ENCODE measurements around the gene LIN54. TPM values are rescaled to one million over a fixed set of nuclear protein-coding genes. Genes with fewer than 3 reads are reported as not detected.
A peak's percentile ranks its signal among the peaks of the same experiment; 100 is the strongest.

LIN54 gene
- total and polyA plus RNA-seq, 2 of the 13 experiments (the other 11 are each of a cell fraction or from before 2014, with no cell fraction given), result 25.2 to 32.9 TPM

GRCh38 chr4:83010522-83011318, at the start of gene LIN54 (continued):
- TF ChIP-seq YY1 (IDR thresholded peaks at IDR 0.05; ENCODE audit: insufficient read depth, insufficient replicate concordance, low read depth, low read length) (peak; percentile 85), TFAP4 (IDR thresholded peaks at IDR 0.05; ENCODE audit: borderline replicate concordance, low read depth) (peak; percentile 72; the same call in 1 of the 2 replicates), ZNF205 (CRISPR knock-in tag; IDR thresholded peaks at IDR 0.05) (no peak), E2F5 (CRISPR knock-in tag; conservative IDR thresholded peaks at IDR 0.05) (peak; percentile 77), SIN3B (IDR thresholded peaks at IDR 0.05; ENCODE audit: low read length) (peak; percentile 89)

- Histone ChIP-seq H3K27ac (ENCODE audit: extremely low read length, insufficient read depth, low read length) (no peak overlapping the region), H3K4me3 (replicated peaks in 1 of 3; ENCODE audit: insufficient read depth in 1 of 3, low read depth in 2 of 3, low read length in 3 of 3) (no peak overlapping the region), H3K79me2 (ENCODE audit: insufficient read depth, low read length) (no peaks in the 10 kb centered on the region), H3K4me2 (ENCODE audit: low read depth, low read length) (no peak overlapping the region), H4K20me1 (ENCODE audit: insufficient read depth, low read length) (no peaks in the 10 kb centered on the region), H3K9ac (ENCODE audit: insufficient read depth, low read depth, low read length) (no peak overlapping the region), H3K36me3 (replicated peaks in 1 of 2; ENCODE audit: control insufficient read depth in 1 of 2, insufficient read depth in 2 of 2, low read length in 2 of 2) (peaks cover 7 to 40% of the 10 kb centered on the region in 2 experiments; a peak in 3 of 5 replicates), H3K9me3 (ENCODE audit: low read length) (no peaks in the 10 kb centered on the region), H2AFZ (ENCODE audit: low read length) (no peak overlapping the region), H3K27me3 (ENCODE audit: control insufficient read depth in 1 of 2, insufficient read depth in 2 of 2, low read length in 2 of 2) (no peaks in the 10 kb centered on the region; a peak in 1 of 5 replicates), H3K4me1 (ENCODE audit: insufficient read depth, low read length) (no peaks in the 10 kb centered on the region)
- TF ChIP-seq STAG1 (CRISPR knock-in tag; IDR thresholded peaks at IDR 0.05) (peak; percentile 40), MEF2D (CRISPR knock-in tag; IDR thresholded peaks at IDR 0.05) (no peak)
- in situ Hi-C loops (cut with HindIII; ENCODE audit: extremely low pct_ligation_motif_present, low pct_unique_long_range_greater_than_20kb), result no loop called here
- CTCF ChIA-PET (ENCODE audit: low intra/inter-chr PET ratio, low total read pairs), result interaction anchor here (1.1 kb wide), 1 partner anchor 206 kb away, joined by 3 read pairs; no protein-coding TSS in a partner anchor
- no TSS peak for BruUV-seq (replicated peaks)
- POLR2A ChIA-PET, result no interaction called here
- ATAC-seq (no peak), DNase-seq (ENCODE audit: low spot score) (no peak), FAIRE-seq (no peak)
- intact Hi-C loops (cut with micrococcal nuclease; ENCODE audit: unreplicated experiment), result loop anchor here (5.0 kb wide), 1 partner anchor 207 kb away; no protein-coding TSS in a partner anchor
Observed at GRCh38 chr4:83054928-83055327, 44.3 kb upstream of the LIN54 start.
